ENCODE measurements around the gene TRPT1. TPM values are rescaled to one million over a fixed set of nuclear protein-coding genes. Genes with fewer than 3 reads are reported as not detected.

The TRPT1 gene
- polyA plus RNA-seq (2013) = 49.3 and 50.0 TPM in 2 replicates

- H3K27ac ChIP-seq (ENCODE audit: low read depth, low read length) = peak within 1 kb of the TSS; percentile 5
- H3K4ac ChIP-seq (ENCODE audit: low read depth, low read length) = peak within 1 kb of the TSS; percentile 74
- peaks cover 15 to 24% of the 10 kb centered on the region in 2 experiments for H3K4me1 ChIP-seq (ENCODE audit: control insufficient read depth in 1 of 2, insufficient read depth in 2 of 2, low read length in 2 of 2)
- peak; percentile 83 to 92 for DNase-seq
- H3K27me3 ChIP-seq (ENCODE audit: insufficient read depth, low read length) = no peaks in the 10 kb centered on the region
- peaks cover 16% of the 10 kb centered on the region for H3K79me2 ChIP-seq (ENCODE audit: control insufficient read depth, insufficient read depth, low read length, poor library complexity)
- peak within 1 kb of the TSS; percentile 93 for H2AK5ac ChIP-seq (ENCODE audit: low read length)
- H4K12ac ChIP-seq (ENCODE audit: low read depth, low read length) = peak within 1 kb of the TSS; percentile 94
- peak within 1 kb of the TSS; percentile 94 for H4K91ac ChIP-seq (ENCODE audit: low read depth, low read length)
- no CpG with 5 or more reads among the region's 54 CpGs for WGBS (ENCODE audit: extremely low coverage, insufficient coverage, insufficient read length)
- H3K9ac ChIP-seq (ENCODE audit: low read length) = peak within 1 kb of the TSS; percentile 87
- peak within 1 kb of the TSS; percentile 94 for H4K8ac ChIP-seq (ENCODE audit: low read depth, low read length)
- peak within 1 kb of the TSS; percentile 42 for H2BK12ac ChIP-seq (ENCODE audit: low read length)
- H2AFZ ChIP-seq (ENCODE audit: insufficient read depth, low read length, poor library complexity) = peak within 1 kb of the TSS; percentile 76
- H3K14ac ChIP-seq (ENCODE audit: low read length) = peak within 1 kb of the TSS; percentile 92
- H3K4me3 ChIP-seq (ENCODE audit: low read depth, low read length) = peak within 1 kb of the TSS; percentile 83
- no peak within 1 kb of the TSS for H3K23ac ChIP-seq (ENCODE audit: low read length)
- H3K36me3 ChIP-seq (ENCODE audit: control insufficient read depth in 1 of 2, insufficient read depth in 2 of 2, low read length in 2 of 2) = peaks cover 17 to 19% of the 10 kb centered on the region in 2 experiments
- H3K18ac ChIP-seq (ENCODE audit: low read length) = peak within 1 kb of the TSS; percentile 97
- H3K9me3 ChIP-seq (ENCODE audit: insufficient read depth, low read depth, low read length) = peaks cover 5% of the 10 kb centered on the region
- peaks cover 20% of the 10 kb centered on the region for H3K79me1 ChIP-seq (ENCODE audit: low read length)
- H2BK5ac ChIP-seq (ENCODE audit: low read depth, low read length, poor library complexity) = peak within 1 kb of the TSS; percentile 58
- H2BK120ac ChIP-seq (ENCODE audit: insufficient read depth, low read length, poor library complexity) = peak within 1 kb of the TSS; percentile 70
- H3K4me2 ChIP-seq (ENCODE audit: low read length) = peak within 1 kb of the TSS; percentile 95
Observed at GRCh38 chr11:64225608-64226506, at the start of gene TRPT1, which contains the start of gene NUDT22. TRPT1 (minus strand) TSS chr11:64226186; CDS start chr11:64225860, 326 bp downstream. NUDT22 (plus strand) TSS chr11:64226274; CDS start chr11:64226653, 379 bp downstream.

GRCh38 chr11:64275031-64275800 is 49.2 kb upstream of the TRPT1 start:
- Histone ChIP-seq H3K4me1 (ENCODE audit: control insufficient read depth in 1 of 2, insufficient read depth in 2 of 2, low read length in 2 of 2) (peaks cover 14 to 16% of the 10 kb centered on the region in 2 experiments), H3K27ac (ENCODE audit: low read depth, low read length) (peak overlapping the region; percentile 78), H3K18ac (ENCODE audit: low read length) (no peak overlapping the region), H3K9ac (ENCODE audit: low read length) (no peak overlapping the region), H4K12ac (ENCODE audit: low read depth, low read length) (no peak overlapping the region), H4K91ac (ENCODE audit: low read depth, low read length) (peak overlapping the region; percentile 10), H3K14ac (ENCODE audit: low read length) (no peak overlapping the region), H4K8ac (ENCODE audit: low read depth, low read length) (no peak overlapping the region), H3K27me3 (ENCODE audit: insufficient read depth, low read length) (no peaks in the 10 kb centered on the region), H3K4me2 (ENCODE audit: low read length) (no peak overlapping the region), H2BK5ac (ENCODE audit: low read depth, low read length, poor library complexity) (peak overlapping the region; percentile 19), H2AK5ac (ENCODE audit: low read length) (no peak overlapping the region), H3K23ac (ENCODE audit: low read length) (no peak overlapping the region), H3K36me3 (ENCODE audit: control insufficient read depth in 1 of 2, insufficient read depth in 2 of 2, low read length in 2 of 2) (peaks cover 19 to 23% of the 10 kb centered on the region in 2 experiments), H2BK120ac (ENCODE audit: insufficient read depth, low read length, poor library complexity) (peak overlapping the region; percentile 4), H3K9me3 (ENCODE audit: insufficient read depth, low read depth, low read length) (no peaks in the 10 kb centered on the region), H3K4me3 (ENCODE audit: low read depth, low read length) (no peak overlapping the region), H3K79me2 (ENCODE audit: control insufficient read depth, insufficient read depth, low read length, poor library complexity) (peaks cover 7% of the 10 kb centered on the region), H2BK12ac (ENCODE audit: low read length) (no peak overlapping the region), H2AFZ (ENCODE audit: insufficient read depth, low read length, poor library complexity) (no peak overlapping the region), H3K79me1 (ENCODE audit: low read length) (peaks cover 21% of the 10 kb centered on the region), H3K4ac (ENCODE audit: low read depth, low read length) (no peak overlapping the region)
- DNase-seq = peak; percentile 97 to 98
- WGBS (ENCODE audit: extremely low coverage, insufficient coverage, insufficient read length) = no CpG with 5 or more reads among the region's 15 CpGs

- H3K79me2 ChIP-seq (ENCODE audit: control insufficient read depth, insufficient read depth, low read length, poor library complexity) = peaks cover 13% of the 10 kb centered on the region
- peak overlapping the region; percentile 55 for H2AK5ac ChIP-seq (ENCODE audit: low read length)
- WGBS (ENCODE audit: extremely low coverage, insufficient coverage, insufficient read length) = no CpG with 5 or more reads among the region's 58 CpGs
- H2BK12ac ChIP-seq (ENCODE audit: low read length) = no peak overlapping the region
- peak overlapping the region; percentile 85 for H3K18ac ChIP-seq (ENCODE audit: low read length)
- peak overlapping the region; percentile 99 for H4K12ac ChIP-seq (ENCODE audit: low read depth, low read length)
- peak overlapping the region; percentile 91 for H2BK120ac ChIP-seq (ENCODE audit: insufficient read depth, low read length, poor library complexity)
- H3K4ac ChIP-seq (ENCODE audit: low read depth, low read length) = peak overlapping the region; percentile 67
- H3K23ac ChIP-seq (ENCODE audit: low read length) = no peak overlapping the region
- peaks cover 31 to 33% of the 10 kb centered on the region in 2 experiments for H3K36me3 ChIP-seq (ENCODE audit: control insufficient read depth in 1 of 2, insufficient read depth in 2 of 2, low read length in 2 of 2)
- peaks cover 28% of the 10 kb centered on the region for H3K79me1 ChIP-seq (ENCODE audit: low read length)
- peak; percentile 99 to 100 for DNase-seq
- H3K4me2 ChIP-seq (ENCODE audit: low read length) = peak overlapping the region; percentile 92
- peak overlapping the region; percentile 99 for H3K27ac ChIP-seq (ENCODE audit: low read depth, low read length)
- H3K9me3 ChIP-seq (ENCODE audit: insufficient read depth, low read depth, low read length) = no peaks in the 10 kb centered on the region
- H3K27me3 ChIP-seq (ENCODE audit: insufficient read depth, low read length) = no peaks in the 10 kb centered on the region
- peak overlapping the region; percentile 98 for H2BK5ac ChIP-seq (ENCODE audit: low read depth, low read length, poor library complexity)
- H4K91ac ChIP-seq (ENCODE audit: low read depth, low read length) = peak overlapping the region; percentile 99
- peak overlapping the region; percentile 80 for H3K4me3 ChIP-seq (ENCODE audit: low read depth, low read length)
- H3K14ac ChIP-seq (ENCODE audit: low read length) = peak overlapping the region; percentile 96
- peaks cover 14 to 18% of the 10 kb centered on the region in 2 experiments for H3K4me1 ChIP-seq (ENCODE audit: control insufficient read depth in 1 of 2, insufficient read depth in 2 of 2, low read length in 2 of 2)
- peak overlapping the region; percentile 64 for H2AFZ ChIP-seq (ENCODE audit: insufficient read depth, low read length, poor library complexity)
- peak overlapping the region; percentile 99 for H4K8ac ChIP-seq (ENCODE audit: low read depth, low read length)
- peak overlapping the region; percentile 96 for H3K9ac ChIP-seq (ENCODE audit: low read length)
Observed at GRCh38 chr11:64269540-64270220, 43.7 kb upstream of the TRPT1 start.

All from trophoblast cell (in vitro differentiated cells and primary cell).